Mesenchymal stem cell (in vitro differentiated cells and primary cell): Measurements from ENCODE around the gene PRKCQ.

Source experiments
- DNase-seq: peaks from one replicate; pipeline ENCODE4 v3.0.0-alpha.2; 2013
- H2AFZ ChIP-seq: one replicate; pipeline ENCODE4 v1.6.1; 2013; ENCODE audit warnings: low read depth, mild to moderate bottlenecking, control low read depth, inconsistent platforms, low read length, moderate library complexity
- H2AK5ac ChIP-seq: 2 replicates; pipeline ENCODE4 v1.6.1; 2013; ENCODE audit warnings: low read length, moderate library complexity, mild to moderate bottlenecking, inconsistent platforms; ENCODE audit not compliant: severe bottlenecking
- H2BK120ac ChIP-seq: one replicate; pipeline ENCODE4 v1.6.1; 2013; ENCODE audit warnings: low read depth, mild to moderate bottlenecking, inconsistent platforms, low read length, moderate library complexity
- H2BK12ac ChIP-seq, 2 experiments: one replicate each; pipeline ENCODE4 v1.6.1; 2013; ENCODE audit warnings: inconsistent platforms in 2 of 2, low read length in 2 of 2, mild to moderate bottlenecking in 2 of 2, moderate library complexity in 2 of 2, control low read depth in 1 of 2
- H2BK15ac ChIP-seq: one replicate; pipeline ENCODE4 v1.6.1; 2013; ENCODE audit warnings: mild to moderate bottlenecking, low read depth, inconsistent platforms; ENCODE audit not compliant: poor library complexity, severe bottlenecking
- H2BK5ac ChIP-seq: 2 replicates; pipeline ENCODE4 v1.6.1; 2013; ENCODE audit warnings: low read depth, mild to moderate bottlenecking, low read length, control low read depth, inconsistent platforms; ENCODE audit not compliant: poor library complexity, severe bottlenecking
- H3K14ac ChIP-seq, 2 experiments: one replicate each; pipeline ENCODE4 v1.6.1; 2013; ENCODE audit warnings: inconsistent platforms in 2 of 2, low read length in 2 of 2, control low read depth in 1 of 2, mild to moderate bottlenecking in 1 of 2, moderate library complexity in 1 of 2
- H3K18ac ChIP-seq, 2 experiments: one replicate each; pipeline ENCODE4 v1.6.1; 2013; ENCODE audit warnings: inconsistent platforms in 2 of 2, low read length in 2 of 2, control low read depth in 1 of 2, low read depth in 1 of 2, mild to moderate bottlenecking in 1 of 2
- H3K23ac ChIP-seq, 2 experiments: one replicate each; pipeline ENCODE4 v1.6.1; 2013; ENCODE audit warnings: inconsistent platforms in 2 of 2, low read length in 2 of 2, mild to moderate bottlenecking in 2 of 2, moderate library complexity in 2 of 2, control low read depth in 1 of 2
- H3K27ac ChIP-seq: 2 replicates; pipeline ENCODE4 v1.5.1; 2013; ENCODE audit warnings: mild to moderate bottlenecking, moderate library complexity, low read length, control low read depth, inconsistent platforms; ENCODE audit not compliant: poor library complexity, severe bottlenecking
- H3K27me3 ChIP-seq, 2 experiments: 2 replicates each; pipeline versions ENCODE4 v1.6.1 to v1.7.0; 2013; ENCODE audit warnings: low read length in 2 of 2, mild to moderate bottlenecking in 2 of 2, moderate library complexity in 2 of 2, control low read depth in 1 of 2, inconsistent platforms in 1 of 2; ENCODE audit not compliant: control insufficient read depth in 1 of 2, insufficient read depth in 1 of 2
- H3K36me3 ChIP-seq, 2 experiments: 2 replicates each; pipeline versions ENCODE4 v1.6.1 to v1.7.0; 2013; ENCODE audit warnings: low read length in 2 of 2, control low read depth in 1 of 2, inconsistent platforms in 1 of 2, low read depth in 1 of 2, mild to moderate bottlenecking in 1 of 2; ENCODE audit not compliant: insufficient read depth in 2 of 2, control insufficient read depth in 1 of 2
- H3K4ac ChIP-seq, 2 experiments: one replicate each; pipeline ENCODE4 v1.6.1; 2013; ENCODE audit warnings: inconsistent platforms in 2 of 2, low read length in 2 of 2, mild to moderate bottlenecking in 2 of 2, moderate library complexity in 2 of 2, control low read depth in 1 of 2, low read depth in 1 of 2
- H3K4me1 ChIP-seq: 2 replicates; pipeline ENCODE4 v1.6.1; 2013; ENCODE audit warnings: low read depth, low read length, control low read depth; ENCODE audit not compliant: control insufficient read depth, insufficient read depth
- H3K4me2 ChIP-seq: 2 replicates; pipeline ENCODE4 v1.6.1; 2013; ENCODE audit warnings: low read length, mild to moderate bottlenecking, inconsistent platforms; ENCODE audit not compliant: poor library complexity, severe bottlenecking
- H3K4me3 ChIP-seq, 2 experiments: 2 replicates each; pipeline versions ENCODE4 v1.5.1 to v1.7.0; 2013; ENCODE audit warnings: low read length in 2 of 2, mild to moderate bottlenecking in 2 of 2, control low read depth in 1 of 2, low read depth in 1 of 2; ENCODE audit not compliant: insufficient read depth in 1 of 2
- H3K79me1 ChIP-seq: replicated peaks from 2 replicates; pipeline ENCODE4 v1.6.1; 2013; ENCODE audit warnings: mild to moderate bottlenecking, control low read depth, low read length, inconsistent platforms; ENCODE audit not compliant: poor library complexity, severe bottlenecking
- H3K9ac ChIP-seq: 2 replicates; pipeline ENCODE4 v1.7.0; 2013; ENCODE audit warnings: mild to moderate bottlenecking, low read length, moderate library complexity
- H3K9me3 ChIP-seq: 2 replicates; pipeline ENCODE4 v1.7.0; 2013; ENCODE audit warnings: mild to moderate bottlenecking, low read length; ENCODE audit not compliant: control insufficient read depth
- H4K8ac ChIP-seq: one replicate; pipeline ENCODE4 v1.6.1; 2013; ENCODE audit warnings: inconsistent platforms, mild to moderate bottlenecking, low read length, moderate library complexity
- H4K91ac ChIP-seq: one replicate; pipeline ENCODE4 v1.6.1; 2013; ENCODE audit warnings: mild to moderate bottlenecking, low read length, inconsistent platforms
- WGBS: methylation state at CpG from one replicate; pipeline ENCODE4 v1.1.7; 2013; ENCODE audit warnings: mixed read lengths; 5-methylcytosine and 5-hydroxymethylcytosine counted together

Gene PRKCQ

GRCh38 chr10:6499974-6500373, 80.1 kb downstream of the PRKCQ start:
- no peaks in the 10 kb centered on the region for H3K79me1 ChIP-seq
- no peak overlapping the region for H2AFZ ChIP-seq
- H3K14ac ChIP-seq, result no peak overlapping the region
- no peak overlapping the region for H2AK5ac ChIP-seq
- no peaks in the 10 kb centered on the region for H3K4me1 ChIP-seq
- peak; percentile 9 for DNase-seq
- H3K9ac ChIP-seq, result no peak overlapping the region
- H3K4me2 ChIP-seq, result no peak overlapping the region
- H3K9me3 ChIP-seq, result no peaks in the 10 kb centered on the region
- H2BK120ac ChIP-seq, result no peak overlapping the region
- H3K36me3 ChIP-seq, result no peaks in the 10 kb centered on the region
- no peak overlapping the region for H2BK12ac ChIP-seq
- no peak overlapping the region for H2BK15ac ChIP-seq
- no peak overlapping the region for H3K4me3 ChIP-seq
- H3K27me3 ChIP-seq, result peaks cover 0 to 19% of the 10 kb centered on the region in 2 experiments
- H2BK5ac ChIP-seq, result no peak overlapping the region
- H3K4ac ChIP-seq, result no peak overlapping the region
- H3K23ac ChIP-seq, result no peak overlapping the region
- no peak overlapping the region for H4K8ac ChIP-seq
- no peak overlapping the region for H4K91ac ChIP-seq
- H3K18ac ChIP-seq, result no peak overlapping the region
- no peak overlapping the region for H3K27ac ChIP-seq

- H2BK5ac ChIP-seq, result no peak overlapping the region
- H3K79me1 ChIP-seq, result no peaks in the 10 kb centered on the region
- no peak overlapping the region for H2AFZ ChIP-seq
- H3K9ac ChIP-seq, result no peak overlapping the region
- WGBS, result 94% methylated on average over 2 of the region's 2 CpGs
- H4K91ac ChIP-seq, result no peak overlapping the region
- no peak overlapping the region for H3K23ac ChIP-seq
- DNase-seq, result no peak
- H3K9me3 ChIP-seq, result no peaks in the 10 kb centered on the region
- H3K4me3 ChIP-seq, result no peak overlapping the region
- no peak overlapping the region for H3K18ac ChIP-seq
- no peak overlapping the region for H2BK120ac ChIP-seq
- peaks cover 0 to 30% of the 10 kb centered on the region in 2 experiments for H3K27me3 ChIP-seq
- H2BK12ac ChIP-seq, result no peak overlapping the region
- no peak overlapping the region for H2AK5ac ChIP-seq
- H3K36me3 ChIP-seq, result no peaks in the 10 kb centered on the region
- no peak overlapping the region for H3K27ac ChIP-seq
- no peaks in the 10 kb centered on the region for H3K4me1 ChIP-seq
- no peak overlapping the region for H4K8ac ChIP-seq
- H2BK15ac ChIP-seq, result no peak overlapping the region
- no peak overlapping the region for H3K14ac ChIP-seq
- H3K4me2 ChIP-seq, result no peak overlapping the region
- H3K4ac ChIP-seq, result no peak overlapping the region
Measured at GRCh38 chr10:6498771-6499170, 81.3 kb downstream of the PRKCQ start.

GRCh38 chr10:6497620-6498019, 82.5 kb downstream of the PRKCQ start:
- Histone ChIP-seq H2BK120ac (no peak overlapping the region), H2BK12ac (no peak overlapping the region), H3K4ac (no peak overlapping the region), H4K8ac (no peak overlapping the region), H2AK5ac (no peak overlapping the region), H3K18ac (no peak overlapping the region), H3K23ac (no peak overlapping the region), H2AFZ (no peak overlapping the region), H2BK5ac (no peak overlapping the region), H4K91ac (no peak overlapping the region), H2BK15ac (no peak overlapping the region), H3K9ac (no peak overlapping the region), H3K4me3 (no peak overlapping the region), H3K4me1 (no peaks in the 10 kb centered on the region), H3K14ac (no peak overlapping the region), H3K9me3 (no peaks in the 10 kb centered on the region), H3K27me3 (peaks cover 0 to 31% of the 10 kb centered on the region in 2 experiments), H3K36me3 (no peaks in the 10 kb centered on the region), H3K79me1 (no peaks in the 10 kb centered on the region), H3K27ac (no peak overlapping the region), H3K4me2 (no peak overlapping the region)
- WGBS, result 87% methylated on average over 4 of the region's 4 CpGs
- no peak for DNase-seq

GRCh38 chr10:6494936-6495592, 85.0 kb downstream of the PRKCQ start:
- H3K4me1 ChIP-seq, result no peaks in the 10 kb centered on the region
- no peak overlapping the region for H4K8ac ChIP-seq
- H3K18ac ChIP-seq, result no peak overlapping the region
- no peak overlapping the region for H3K27ac ChIP-seq
- no peak for DNase-seq
- H3K9ac ChIP-seq, result no peak overlapping the region
- no peak overlapping the region for H3K4me2 ChIP-seq
- H2BK120ac ChIP-seq, result no peak overlapping the region
- H4K91ac ChIP-seq, result no peak overlapping the region
- 95% methylated on average over 13 of the region's 13 CpGs for WGBS
- no peak overlapping the region for H3K14ac ChIP-seq
- H3K4ac ChIP-seq, result no peak overlapping the region
- no peaks in the 10 kb centered on the region for H3K79me1 ChIP-seq
- no peaks in the 10 kb centered on the region for H3K36me3 ChIP-seq
- no peak overlapping the region for H2AK5ac ChIP-seq
- H3K23ac ChIP-seq, result no peak overlapping the region
- no peak overlapping the region for H2BK15ac ChIP-seq
- H3K4me3 ChIP-seq, result no peak overlapping the region
- no peak overlapping the region for H2BK12ac ChIP-seq
- H3K9me3 ChIP-seq, result no peaks in the 10 kb centered on the region
- H2BK5ac ChIP-seq, result no peak overlapping the region
- H3K27me3 ChIP-seq, result peaks cover 0 to 49% of the 10 kb centered on the region in 2 experiments
- no peak overlapping the region for H2AFZ ChIP-seq
